HL-60 (cell line): ENCODE measurements around the gene ENTHD1.

Source experiments
- DNase-seq, 2 experiments: peaks; one replicate each; pipeline ENCODE4 v3.0.0-alpha.2; 2010 to 2020; ENCODE audit warnings: low read depth in 1 of 2, low spot score in 1 of 2
- H3K27ac ChIP-seq: fragments of 250-450 bp; sonication (Bioruptor Pico); replicated peaks from 2 replicates; pipeline ENCODE4 v1.5.1; 2020; ENCODE audit warnings: mild to moderate bottlenecking, moderate library complexity
- H3K27me3 ChIP-seq: fragments of 250-450 bp; sonication (Bioruptor Pico); 2 replicates; pipeline ENCODE4 v1.5.1; 2021; ENCODE audit warnings: mild to moderate bottlenecking, moderate library complexity; ENCODE audit not compliant: insufficient read depth, poor library complexity, severe bottlenecking
- H3K4me3 ChIP-seq: replicated peaks from 2 replicates; pipeline ENCODE4 v1.5.1; 2011; ENCODE audit warnings: mild to moderate bottlenecking, control low read depth, low read length; ENCODE audit not compliant: insufficient read depth
- CTCF ChIP-seq: IDR thresholded peaks from one replicate; pipeline ENCODE4 v1.5.1; 2011; ENCODE audit warnings: low read length, control low read depth, inconsistent platforms; ENCODE audit not compliant: insufficient read depth
- GABPA ChIP-seq: IDR thresholded peaks from 2 replicates; pipeline ENCODE4 v1.6.1; 2012; ENCODE audit warnings: low read depth
- POLR2AphosphoS5 ChIP-seq: IDR thresholded peaks from 2 replicates; pipeline ENCODE4 v1.6.1; 2012; ENCODE audit warnings: low read depth
- REST ChIP-seq: IDR thresholded peaks from 2 replicates; pipeline ENCODE4 v1.6.1; 2012; ENCODE audit warnings: low read depth; ENCODE audit not compliant: insufficient replicate concordance
- SPI1 ChIP-seq: IDR thresholded peaks from 2 replicates; pipeline ENCODE4 v1.6.1; 2012; ENCODE audit warnings: low read depth, mild to moderate bottlenecking, borderline replicate concordance

ENTHD1 gene

GRCh38 chr22:39901565-39902146, 8.1 kb upstream of the ENTHD1 start:
- no peak for TF ChIP-seq REST
- no peaks in the 10 kb centered on the region for H3K27me3 ChIP-seq
- no peak overlapping the region for H3K4me3 ChIP-seq
- no peak overlapping the region for H3K27ac ChIP-seq
- no peak for DNase-seq

- Histone ChIP-seq H3K4me3 (no peak within 1 kb of the TSS), H3K27ac (peak within 1 kb of the TSS; percentile 29; the same call in 1 of the 2 replicates), H3K27me3 (no peaks in the 10 kb centered on the region)
- peak in 1 of 2 experiments; percentile 72 for DNase-seq
- no peak for TF ChIP-seq CTCF
- TF ChIP-seq SPI1, result no peak
- no peak for TF ChIP-seq GABPA
- TF ChIP-seq REST, result no peak
- no peak for TF ChIP-seq POLR2AphosphoS5
These were observed 7.0 kb upstream of the ENTHD1 start, which contains the start of gene GRAP2 for GRCh38 chr22:39900306-39901227. TSS of gene GRAP2 (plus strand) at chr22:39901084. CDS start at chr22:39947107, 46,023 bp downstream.

GRCh38 chr22:39898997-39899396, 5.4 kb upstream of the ENTHD1 start:
- TF ChIP-seq POLR2AphosphoS5 (no peak), CTCF (no peak), SPI1 (peak; percentile 40; the same call in 1 of the 2 replicates), REST (no peak), GABPA (no peak)
- Histone ChIP-seq H3K27ac (0 out of 2 replicates have a peak overlapping the region, but pooled peaks have one; percentile 11), H3K27me3 (no peaks in the 10 kb centered on the region), H3K4me3 (no peak overlapping the region)
- peak; percentile 62 to 89 for DNase-seq
